HepG2 (cell line): ENCODE measurements around the gene HMCN2. TPM values are rescaled to one million over a fixed set of nuclear protein-coding genes. Genes with fewer than 3 reads are reported as not detected.

Source experiments
- ATAC-seq: fragments of 200-7000 bp; cut with Tn5 transposase; 3 replicates; pipeline ENCODE4 v1.9.1; 2020; ENCODE audit warnings: mild to moderate bottlenecking, moderate library complexity
- BruUV-seq: library from RNA; stranded (reverse); fragments of 400-500 nt; replicated peaks from 2 replicates; lab custom pipeline; 2021; lab: Mats Ljungman, UMichigan
- CTCF ChIA-PET: fragments of 300-600 bp; formaldehyde crosslinking; extraction: SDS; loops from one replicate; lab custom pipeline; 2021; ENCODE audit warnings: low total read pairs, inconsistent platforms, low intra/inter-chr PET ratio; lab: Yijun Ruan, JAX
- POLR2A ChIA-PET: fragments of 350-600 bp; sonication (Branson Sonifier 250); formaldehyde crosslinking; loops from one replicate; lab custom pipeline; 2020; ENCODE audit warnings: antibody characterized with exemption, inconsistent platforms; lab: Yijun Ruan, JAX
- DNase-seq: peaks from one replicate; pipeline ENCODE4 v3.0.0-alpha.2; 2015; ENCODE audit warnings: low spot score
- FAIRE-seq: peaks from 3 replicates; lab custom pipeline; 2011; peaks lifted over from hg19 to GRCh38; lab: Jason Lieb, UNC
- H2AFZ ChIP-seq: one replicate; pipeline ENCODE4 v1.6.1; 2011; ENCODE audit warnings: low read length, inconsistent platforms
- H3K27ac ChIP-seq: fragments of 300-600 bp; 3 replicates; pipeline ENCODE4 v1.8.0; 2011; ENCODE audit warnings: mixed run types, mild to moderate bottlenecking, mixed read lengths, low read length, inconsistent platforms; ENCODE audit not compliant: insufficient read depth; ENCODE audit errors: extremely low read length
- H3K27me3 ChIP-seq, 2 experiments: fragments of 200-600 bp in 1 of 2; 2 replicates in 1 of 2; 3 replicates in 1 of 2; pipeline versions ENCODE4 v1.6.0 to v1.8.0; 2011; ENCODE audit warnings: low read length in 2 of 2, mild to moderate bottlenecking in 2 of 2, moderate library complexity in 2 of 2, inconsistent platforms in 1 of 2; ENCODE audit not compliant: insufficient read depth in 2 of 2, control insufficient read depth in 1 of 2
- H3K36me3 ChIP-seq, 2 experiments: fragments of 200-600 bp in 1 of 2; replicated peaks in 1 of 2; 2 replicates in 1 of 2; 3 replicates in 1 of 2; pipeline versions ENCODE4 v1.5.1 to v1.8.0; 2011; ENCODE audit warnings: low read length in 2 of 2, inconsistent platforms in 1 of 2; ENCODE audit not compliant: insufficient read depth in 2 of 2, control insufficient read depth in 1 of 2
- H3K4me1 ChIP-seq: 2 replicates; pipeline ENCODE4 v1.5.1; 2012; ENCODE audit warnings: low read length, inconsistent platforms; ENCODE audit not compliant: insufficient read depth
- H3K4me2 ChIP-seq: 2 replicates; pipeline ENCODE4 v1.6.0; 2011; ENCODE audit warnings: low read depth, low read length, inconsistent platforms
- H3K4me3 ChIP-seq, 3 experiments: fragments of 200-600 bp in 1 of 3; sonication (generic), shearing (Covaris generic) in 1 of 3; replicated peaks in 1 of 3; 2 replicates each; pipeline ENCODE4 v1.5.1; 2011 to 2016; ENCODE audit warnings: low read length in 3 of 3, inconsistent platforms in 2 of 3, low read depth in 2 of 3, mild to moderate bottlenecking in 2 of 3, control low read depth in 1 of 3, mixed read lengths in 1 of 3; ENCODE audit not compliant: insufficient read depth in 1 of 3
- H3K79me2 ChIP-seq: one replicate; pipeline ENCODE4 v1.6.1; 2011; ENCODE audit warnings: low read length, inconsistent platforms; ENCODE audit not compliant: insufficient read depth
- H3K9ac ChIP-seq: 2 replicates; pipeline ENCODE4 v1.6.0; 2011; ENCODE audit warnings: mild to moderate bottlenecking, low read depth, low read length, inconsistent platforms; ENCODE audit not compliant: insufficient read depth
- H3K9me3 ChIP-seq: 2 replicates; pipeline ENCODE4 v1.5.1; 2012; ENCODE audit warnings: mild to moderate bottlenecking, low read length
- H4K20me1 ChIP-seq: 2 replicates; pipeline ENCODE4 v1.6.0; 2011; ENCODE audit warnings: inconsistent platforms, mild to moderate bottlenecking, low read length, moderate library complexity; ENCODE audit not compliant: insufficient read depth
- ARID4A ChIP-seq: sonication (generic); formaldehyde crosslinking; IDR thresholded peaks from 2 replicates; pipeline ENCODE4 v1.5.0; 2020; ENCODE audit warnings: mild to moderate bottlenecking, missing genetic modification reagents, borderline replicate concordance
- CTCF ChIP-seq: sonication (generic); formaldehyde crosslinking; IDR thresholded peaks from 2 replicates; pipeline ENCODE4 v1.5.0; 2020; ENCODE audit warnings: mild to moderate bottlenecking, missing genetic modification reagents, moderate library complexity
- FOSL2 ChIP-seq: sonication (generic); formaldehyde crosslinking; IDR thresholded peaks from 2 replicates; pipeline ENCODE4 v1.4.0; 2020; ENCODE audit warnings: missing genetic modification reagents
- HMG20B ChIP-seq: conservative IDR thresholded peaks from 2 replicates; pipeline ENCODE4 v1.6.1; 2016; ENCODE audit warnings: missing genetic modification reagents, missing compliant biosample characterization
- HMGA1 ChIP-seq: sonication (generic); formaldehyde crosslinking; conservative IDR thresholded peaks from 2 replicates; pipeline ENCODE4 v1.4.0; 2020; ENCODE audit warnings: missing genetic modification reagents
- HMGXB4 ChIP-seq, 2 experiments: sonication (generic) in 1 of 2; formaldehyde crosslinking in 1 of 2; IDR thresholded peaks; 2 replicates each; pipeline versions ENCODE4 v1.4.0 to v1.6.1; 2018 to 2020; ENCODE audit warnings: missing genetic modification reagents in 2 of 2, borderline replicate concordance in 1 of 2, low read depth in 1 of 2, mild to moderate bottlenecking in 1 of 2, missing biosample characterization in 1 of 2
- HNF4A ChIP-seq: sonication (generic); formaldehyde crosslinking; IDR thresholded peaks from 2 replicates; pipeline ENCODE4 v1.4.0; 2020; ENCODE audit warnings: missing genetic modification reagents
- NFATC3 ChIP-seq: sonication (generic); formaldehyde crosslinking; IDR thresholded peaks from 2 replicates; pipeline ENCODE4 v1.5.1; 2020; ENCODE audit warnings: mild to moderate bottlenecking, missing genetic modification reagents
- TFAP4 ChIP-seq: sonication (generic); IDR thresholded peaks from 2 replicates; pipeline ENCODE4 v1.6.1; 2016; ENCODE audit warnings: low read depth, borderline replicate concordance
- ZBTB49 ChIP-seq: sonication (generic); formaldehyde crosslinking; IDR thresholded peaks from 2 replicates; pipeline ENCODE4 v1.4.0; 2020; ENCODE audit warnings: missing genetic modification reagents, borderline replicate concordance
- ZNF232 ChIP-seq: sonication (generic); formaldehyde crosslinking; IDR thresholded peaks from 2 replicates; pipeline ENCODE4 v1.4.0; 2020; ENCODE audit warnings: missing genetic modification reagents, borderline replicate concordance
- ZNF510 ChIP-seq: sonication (generic); formaldehyde crosslinking; IDR thresholded peaks from 2 replicates; pipeline ENCODE4 v1.4.0; 2020; ENCODE audit warnings: low read depth, mild to moderate bottlenecking, missing genetic modification reagents
- ZNF672 ChIP-seq: sonication (generic); formaldehyde crosslinking; IDR thresholded peaks from 2 replicates; pipeline ENCODE4 v1.8.1; 2022; ENCODE audit warnings: missing genetic modification reagents
- WGBS: methylation state at CpG from one replicate; pipeline ENCODE4 v1.1.6; 2017; ENCODE audit warnings: low lambda C conversion rate; 5-methylcytosine and 5-hydroxymethylcytosine counted together
- in situ Hi-C: cut with HindIII; loops from 2 replicates; pipeline ENCODE4 v1.10.0; 2017; ENCODE audit warnings: low pct_unique_long_range_greater_than_20kb; ENCODE audit not compliant: extremely low pct_ligation_motif_present
- intact Hi-C: fragments of 100-400 bp; cut with micrococcal nuclease; formaldehyde crosslinking; loops from one replicate; pipeline ENCODE4 v1.10.0; 2022; ENCODE audit not compliant: unreplicated experiment
- polyA plus RNA-seq, 8 experiments: library from polyadenylated mRNA; depleted of rRNA in 3 of 8; stranded (reverse) in 7 of 8; unstranded in 1 of 8; fragments of >200 nt; fragmentation: Illumina TruSeq in 4 of 8; extraction: Trizol in 4 of 8; gene quantifications; 2 replicates each; pipeline versions ENCODE4 v1.2.1 to v1.2.3, GENCODE V29; 2011 to 2016; ENCODE audit warnings: low read depth in 4 of 8, missing spikeins in 1 of 8, mixed read lengths in 1 of 8; ENCODE audit not compliant: insufficient read depth in 1 of 8
- total RNA-seq, 5 experiments: library from RNA; depleted of rRNA; stranded (reverse); fragments of >200 nt; fragmentation: Illumina TruSeq; extraction: Trizol; gene quantifications; 2 replicates each; pipeline ENCODE4 v1.2.3, GENCODE V29; 2016; ENCODE audit warnings: low read depth in 1 of 5

Gene HMCN2
- total and polyA plus RNA-seq, 2 of the 13 experiments (the other 11 are each of a cell fraction or from before 2014, with no cell fraction given), result 0.09 TPM; not detected in 1

- no peaks in the 10 kb centered on the region for H3K79me2 ChIP-seq
- peaks cover 6 to 33% of the 10 kb centered on the region in 2 experiments; a peak in 3 of 5 replicates for H3K27me3 ChIP-seq
- TF ChIP-seq ARID4A (CRISPR knock-in tag) (no peak), TFAP4 (no peak), NFATC3 (CRISPR knock-in tag) (no peak), CTCF (CRISPR knock-in tag) (no peak), ZNF672 (CRISPR knock-in tag) (no peak), ZBTB49 (CRISPR knock-in tag) (no peak), HMGXB4 (CRISPR knock-in tag; IDR thresholded peaks at IDR 0.05; ENCODE audit: borderline replicate concordance in 1 of 2, low read depth in 1 of 2) (no peak), HMGA1 (CRISPR knock-in tag) (no peak), ZNF510 (CRISPR knock-in tag) (no peak), FOSL2 (CRISPR knock-in tag) (no peak), HMG20B (no peak), HNF4A (CRISPR knock-in tag) (no peak), ZNF232 (CRISPR knock-in tag) (no peak)
- in situ Hi-C loops, result no loop called here
- intact Hi-C loops, result no loop called here
- BruUV-seq, result no TSS peak
- H3K4me1 ChIP-seq, result no peaks in the 10 kb centered on the region
- ChIA-PET POLR2A (no interaction called here), CTCF (no interaction called here)
- no peak overlapping the region for H3K27ac ChIP-seq
- DNase-seq, result no peak
- no peak for FAIRE-seq
- no peak overlapping the region for H3K4me2 ChIP-seq
- no peaks in the 10 kb centered on the region for H3K36me3 ChIP-seq
- no peak overlapping the region for H3K9ac ChIP-seq
- 0% methylated on average over 2 of the region's 4 CpGs for WGBS
- no peak overlapping the region for H2AFZ ChIP-seq
- H3K9me3 ChIP-seq, result no peaks in the 10 kb centered on the region
- ATAC-seq, result no peak
- H3K4me3 ChIP-seq, result no peak overlapping the region
- H4K20me1 ChIP-seq, result 0 out of 2 replicates have a peak, but pooled peaks cover 4% of the 10 kb centered on the region
Observed at GRCh38 chr9:130305381-130305780, 39.8 kb downstream of the HMCN2 start.
